ENCODE data around the gene CLPSL2.

- TF ChIP-seq CTCF (conservative IDR thresholded peaks at IDR 0.05) (no peak), ZFX (IDR thresholded peaks at IDR 0.05) (no peak)
These were observed 49.0 kb upstream of the CLPSL2 start for GRCh38 chr6:35727231-35727934.
